Endothelial cell of umbilical vein (primary cell): ENCODE results near the gene SOWAHD.

Experiments used
- EZH2 ChIP-seq: IDR thresholded peaks from 2 replicates; pipeline ENCODE4 v1.6.1; 2012; ENCODE audit warnings: borderline replicate concordance, low read depth, mild to moderate bottlenecking, moderate library complexity, low read length, inconsistent platforms; ENCODE audit not compliant: severe bottlenecking
- FOS ChIP-seq: IDR thresholded peaks from 2 replicates; pipeline ENCODE4 v1.6.1; 2011; ENCODE audit warnings: mild to moderate bottlenecking, low read length, moderate library complexity, borderline replicate concordance; ENCODE audit not compliant: insufficient read depth
- GATA2 ChIP-seq: IDR thresholded peaks from 2 replicates; pipeline ENCODE4 v1.7.0; 2011; ENCODE audit warnings: low read depth, mild to moderate bottlenecking, moderate library complexity, mixed read lengths, low read length; ENCODE audit not compliant: insufficient read length, insufficient read depth
- POLR2A ChIP-seq: IDR thresholded peaks from 2 replicates; pipeline ENCODE4 v1.6.1; 2012; ENCODE audit warnings: low read depth, mild to moderate bottlenecking, control low read depth, low read length
- POLR2AphosphoS5 ChIP-seq: IDR thresholded peaks from 2 replicates; pipeline ENCODE4 v1.6.1; 2012; ENCODE audit warnings: low read depth, mild to moderate bottlenecking, control low read depth, low read length, moderate library complexity; ENCODE audit not compliant: insufficient read depth
- TF ChIP-seq, protein P1 (sequence below), 2 donors: IDR thresholded peaks; 1 replicate in 1 of 2; 2 replicates in 1 of 2; pipeline ENCODE4 v1.5.1; 2011; ENCODE audit warnings: low read length in 2 of 2, mild to moderate bottlenecking in 2 of 2, moderate library complexity in 2 of 2, control low read depth in 1 of 2, inconsistent platforms in 1 of 2, low read depth in 1 of 2; ENCODE audit not compliant: insufficient read depth in 1 of 2; ENCODE audit errors: extremely low read depth in 1 of 2

DNA sequence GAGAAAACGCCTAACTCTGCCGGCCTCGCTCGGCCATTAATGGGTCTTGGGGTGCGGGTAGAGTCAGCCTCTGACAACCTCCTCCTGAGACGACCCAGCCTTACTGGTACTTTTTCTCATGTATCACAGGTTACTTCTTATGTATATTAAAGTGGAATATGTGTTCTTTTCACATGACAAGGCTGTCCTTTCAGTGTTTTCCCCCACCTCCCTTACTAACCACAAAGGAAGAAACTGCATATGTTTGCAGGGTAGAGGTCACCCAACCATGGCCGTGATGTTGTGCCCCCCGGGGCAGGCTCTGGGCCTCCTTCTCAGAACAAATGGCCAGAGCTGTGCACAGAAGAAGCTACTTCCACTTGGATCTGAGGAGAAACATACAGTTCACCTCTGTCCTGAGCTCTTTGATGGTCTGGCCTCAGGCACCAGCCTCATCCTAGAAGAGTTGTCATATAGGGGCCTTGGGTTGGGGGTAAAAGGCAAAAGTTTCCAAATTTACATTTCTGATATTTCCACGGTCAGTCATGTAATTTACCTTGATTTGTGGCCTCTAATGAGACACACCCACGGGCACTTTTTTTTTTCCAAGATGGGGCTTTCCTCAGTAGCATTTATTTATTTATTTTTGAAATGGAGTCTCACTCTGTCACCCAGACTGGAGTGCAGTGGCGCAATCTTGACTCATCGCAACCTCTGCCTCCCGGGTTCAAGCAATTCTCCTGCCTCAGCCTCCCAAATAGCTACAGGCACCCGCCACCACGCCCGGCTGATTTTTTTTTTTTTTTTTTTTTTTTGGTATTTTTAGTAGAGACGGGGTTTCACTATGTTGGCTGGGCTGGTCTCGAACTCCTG is 1.9 kb downstream of the SOWAHD start:
- TF ChIP-seq, protein P1, sequence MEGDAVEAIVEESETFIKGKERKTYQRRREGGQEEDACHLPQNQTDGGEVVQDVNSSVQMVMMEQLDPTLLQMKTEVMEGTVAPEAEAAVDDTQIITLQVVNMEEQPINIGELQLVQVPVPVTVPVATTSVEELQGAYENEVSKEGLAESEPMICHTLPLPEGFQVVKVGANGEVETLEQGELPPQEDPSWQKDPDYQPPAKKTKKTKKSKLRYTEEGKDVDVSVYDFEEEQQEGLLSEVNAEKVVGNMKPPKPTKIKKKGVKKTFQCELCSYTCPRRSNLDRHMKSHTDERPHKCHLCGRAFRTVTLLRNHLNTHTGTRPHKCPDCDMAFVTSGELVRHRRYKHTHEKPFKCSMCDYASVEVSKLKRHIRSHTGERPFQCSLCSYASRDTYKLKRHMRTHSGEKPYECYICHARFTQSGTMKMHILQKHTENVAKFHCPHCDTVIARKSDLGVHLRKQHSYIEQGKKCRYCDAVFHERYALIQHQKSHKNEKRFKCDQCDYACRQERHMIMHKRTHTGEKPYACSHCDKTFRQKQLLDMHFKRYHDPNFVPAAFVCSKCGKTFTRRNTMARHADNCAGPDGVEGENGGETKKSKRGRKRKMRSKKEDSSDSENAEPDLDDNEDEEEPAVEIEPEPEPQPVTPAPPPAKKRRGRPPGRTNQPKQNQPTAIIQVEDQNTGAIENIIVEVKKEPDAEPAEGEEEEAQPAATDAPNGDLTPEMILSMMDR (IDR thresholded peaks at IDR 0.05; ENCODE audit: extremely low read depth in 1 of 2, insufficient read depth in 1 of 2, low read depth in 1 of 2, low read length in 2 of 2) = no peak
- TF ChIP-seq EZH2 (no peak), FOS (no peak), POLR2A (no peak), GATA2 (no peak), POLR2AphosphoS5 (no peak)
